ENCODE data around the gene SKI. TPM values are rescaled to one million over a fixed set of nuclear protein-coding genes. Genes with fewer than 3 reads are reported as not detected.

The SKI gene
- total and polyA plus RNA-seq, 4 donors, result 17.1 to 90.7 (median 40.7) TPM

DNA sequence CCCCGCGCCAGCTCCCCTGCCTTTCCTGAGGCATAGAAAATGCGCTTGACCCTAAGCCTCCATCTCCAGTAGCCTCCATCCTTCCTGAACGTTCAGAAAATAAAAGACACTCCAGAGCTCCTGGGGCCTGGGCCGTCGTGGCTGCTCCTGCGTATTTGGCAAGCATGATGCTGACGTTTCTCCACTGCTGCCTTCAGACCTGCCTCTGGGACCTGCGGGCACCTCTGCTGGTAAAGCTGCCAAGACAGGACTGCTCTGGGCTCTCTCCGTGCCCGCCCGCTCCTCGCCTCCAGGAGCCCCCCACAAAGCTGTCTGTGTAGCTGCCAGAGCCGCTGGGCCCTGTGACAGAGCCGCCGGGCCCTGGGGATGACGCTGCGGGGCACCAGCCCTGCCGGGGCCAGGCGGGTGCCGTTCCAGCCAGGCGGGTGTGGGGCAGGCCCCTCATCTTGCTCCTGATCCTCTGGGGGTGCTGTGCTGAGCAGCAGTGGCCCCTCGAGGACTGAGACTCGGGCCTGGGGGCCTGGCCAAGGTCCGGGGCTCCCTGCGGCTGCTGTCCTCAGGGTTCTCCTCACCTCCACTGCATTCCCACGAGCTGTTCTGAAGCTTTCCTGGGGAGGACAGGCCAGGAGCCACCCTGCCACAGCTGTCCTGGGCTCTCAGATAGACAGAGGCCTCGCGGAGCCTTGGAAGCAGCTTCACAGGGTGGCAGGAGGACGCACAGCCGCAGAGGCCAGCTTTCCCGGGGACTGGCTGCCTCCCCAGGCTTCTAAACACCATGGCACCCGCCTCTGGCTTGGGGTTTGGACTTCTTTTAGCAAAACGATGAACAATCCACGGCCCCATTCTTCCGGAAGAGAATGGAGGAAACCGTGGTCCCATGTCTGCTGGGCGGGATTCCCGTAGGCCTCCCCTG is 115.2 kb downstream of the SKI start:
- DNase-seq (no peak), ATAC-seq (ENCODE audit: insufficient read depth, low FRiP score) (no peak)
- WGBS, 2 donors, result 85 to 89% methylated on average over 39 of the region's 39 CpGs
- no peaks in the 10 kb centered on the region for H3K36me3 ChIP-seq (ENCODE audit: control insufficient read depth in 4 of 4, insufficient read depth in 4 of 4, low read length in 4 of 4)
- H3K27me3 ChIP-seq (ENCODE audit: control insufficient read depth in 3 of 3, insufficient read depth in 3 of 3, low read length in 2 of 3), result no peaks in the 10 kb centered on the region
- TF ChIP-seq, protein P1, sequence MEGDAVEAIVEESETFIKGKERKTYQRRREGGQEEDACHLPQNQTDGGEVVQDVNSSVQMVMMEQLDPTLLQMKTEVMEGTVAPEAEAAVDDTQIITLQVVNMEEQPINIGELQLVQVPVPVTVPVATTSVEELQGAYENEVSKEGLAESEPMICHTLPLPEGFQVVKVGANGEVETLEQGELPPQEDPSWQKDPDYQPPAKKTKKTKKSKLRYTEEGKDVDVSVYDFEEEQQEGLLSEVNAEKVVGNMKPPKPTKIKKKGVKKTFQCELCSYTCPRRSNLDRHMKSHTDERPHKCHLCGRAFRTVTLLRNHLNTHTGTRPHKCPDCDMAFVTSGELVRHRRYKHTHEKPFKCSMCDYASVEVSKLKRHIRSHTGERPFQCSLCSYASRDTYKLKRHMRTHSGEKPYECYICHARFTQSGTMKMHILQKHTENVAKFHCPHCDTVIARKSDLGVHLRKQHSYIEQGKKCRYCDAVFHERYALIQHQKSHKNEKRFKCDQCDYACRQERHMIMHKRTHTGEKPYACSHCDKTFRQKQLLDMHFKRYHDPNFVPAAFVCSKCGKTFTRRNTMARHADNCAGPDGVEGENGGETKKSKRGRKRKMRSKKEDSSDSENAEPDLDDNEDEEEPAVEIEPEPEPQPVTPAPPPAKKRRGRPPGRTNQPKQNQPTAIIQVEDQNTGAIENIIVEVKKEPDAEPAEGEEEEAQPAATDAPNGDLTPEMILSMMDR (IDR thresholded peaks at IDR 0.05; ENCODE audit: control extremely low read depth, extremely low read depth), result no peak
- H3K9me3 ChIP-seq (ENCODE audit: control insufficient read depth in 4 of 4, insufficient read depth in 3 of 4, low read length in 3 of 4), result peaks cover 0 to 2% (median 0%) of the 10 kb centered on the region in 4 donors
- no peak overlapping the region for H3K9ac ChIP-seq (ENCODE audit: insufficient read depth in 1 of 2, low read length in 2 of 2)
- H3K4me1 ChIP-seq (ENCODE audit: control insufficient read depth in 5 of 5, insufficient read depth in 5 of 5, low read length in 5 of 5), result peaks cover 0 to 4% (median 0%) of the 10 kb centered on the region in 5 donors
- H3K27ac ChIP-seq (ENCODE audit: low read depth in 1 of 2, low read length in 1 of 2), result no peak overlapping the region
- H3K4me3 ChIP-seq, result no peak overlapping the region

DNA sequence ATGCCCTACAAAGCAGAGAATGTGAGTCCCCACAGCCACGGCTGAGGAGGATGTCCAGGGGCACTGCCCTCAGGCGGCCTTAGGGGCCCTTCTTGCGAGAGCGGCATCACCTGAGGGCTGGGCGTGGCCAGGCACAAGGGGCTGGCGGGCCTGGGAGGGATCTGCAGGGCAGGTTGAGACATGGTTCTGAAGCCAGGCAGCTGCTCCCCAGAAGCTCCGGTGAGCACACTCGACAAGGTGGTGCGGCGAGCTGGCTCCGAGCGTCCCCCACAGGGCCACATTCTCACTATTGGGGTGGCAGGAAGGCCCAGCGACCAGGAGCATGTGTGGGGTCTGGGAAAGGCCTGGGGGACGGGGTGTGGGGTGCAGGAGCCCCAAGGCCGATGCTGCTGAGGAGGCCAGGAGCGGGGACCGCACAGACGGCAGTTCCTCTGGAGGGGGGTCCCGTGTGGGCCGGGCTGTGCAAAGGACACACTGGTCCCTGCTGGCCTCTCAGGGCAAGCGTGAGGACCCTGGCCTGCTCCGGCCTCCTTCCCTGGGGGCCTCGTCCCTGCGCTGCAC is 116.1 kb downstream of the SKI start:
- 86 to 89% methylated on average over 22 to 24 of the region's 24 CpGs for WGBS, 2 donors
- Histone ChIP-seq H3K27me3 (ENCODE audit: control insufficient read depth in 3 of 3, insufficient read depth in 3 of 3, low read length in 2 of 3) (no peaks in the 10 kb centered on the region), H3K4me1 (ENCODE audit: control insufficient read depth in 5 of 5, insufficient read depth in 5 of 5, low read length in 5 of 5) (peaks cover 0 to 4% (median 0%) of the 10 kb centered on the region in 5 donors), H3K9ac (ENCODE audit: insufficient read depth in 1 of 2, low read length in 2 of 2) (no peak overlapping the region), H3K27ac (ENCODE audit: low read depth in 1 of 2, low read length in 1 of 2) (no peak overlapping the region), H3K4me3 (no peak overlapping the region), H3K9me3 (ENCODE audit: control insufficient read depth in 4 of 4, insufficient read depth in 3 of 4, low read length in 3 of 4) (peaks cover 0 to 5% (median 0%) of the 10 kb centered on the region in 4 donors), H3K36me3 (ENCODE audit: control insufficient read depth in 4 of 4, insufficient read depth in 4 of 4, low read length in 4 of 4) (no peaks in the 10 kb centered on the region)
- TF ChIP-seq, protein P1 (IDR thresholded peaks at IDR 0.05; ENCODE audit: control extremely low read depth, extremely low read depth), result no peak
- no peak for DNase-seq
- no peak for ATAC-seq (ENCODE audit: insufficient read depth, low FRiP score)

DNA sequence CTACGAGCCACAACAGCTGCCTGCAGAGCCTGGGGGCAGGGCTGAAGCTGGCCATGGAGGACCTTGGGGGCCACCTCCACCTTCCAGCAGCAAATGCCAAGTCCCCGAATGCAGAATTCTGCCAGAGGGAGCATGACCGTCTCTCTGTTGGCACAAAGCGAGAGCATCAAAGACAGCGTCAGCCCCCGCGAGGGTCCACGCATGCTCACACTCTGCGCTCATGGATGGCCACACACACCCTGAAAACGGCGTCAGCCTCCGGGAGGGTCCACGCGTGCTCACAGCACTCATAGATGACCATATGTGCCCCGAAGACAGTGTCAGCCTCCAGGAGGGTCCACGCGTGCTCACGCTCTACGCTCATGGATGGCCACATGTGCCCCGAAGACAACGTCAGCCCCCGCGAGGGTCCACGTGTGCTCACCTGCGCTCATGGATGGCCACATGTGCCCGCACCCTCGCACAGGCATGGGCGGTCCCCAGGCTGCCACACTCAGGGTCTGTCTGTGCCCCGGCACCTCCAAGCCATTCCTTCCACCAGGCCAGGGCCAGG is 116.7 kb downstream of the SKI start:
- Histone ChIP-seq H3K27me3 (ENCODE audit: control insufficient read depth in 3 of 3, insufficient read depth in 3 of 3, low read length in 2 of 3) (no peaks in the 10 kb centered on the region), H3K27ac (ENCODE audit: low read depth in 1 of 2, low read length in 1 of 2) (no peak overlapping the region), H3K9ac (ENCODE audit: insufficient read depth in 1 of 2, low read length in 2 of 2) (no peak overlapping the region), H3K4me3 (no peak overlapping the region), H3K4me1 (ENCODE audit: control insufficient read depth in 5 of 5, insufficient read depth in 5 of 5, low read length in 5 of 5) (peaks cover 0 to 4% (median 0%) of the 10 kb centered on the region in 5 donors), H3K36me3 (ENCODE audit: control insufficient read depth in 4 of 4, insufficient read depth in 4 of 4, low read length in 4 of 4) (no peaks in the 10 kb centered on the region), H3K9me3 (ENCODE audit: control insufficient read depth in 4 of 4, insufficient read depth in 3 of 4, low read length in 3 of 4) (peaks cover 0 to 5% (median 0%) of the 10 kb centered on the region in 4 donors)
- ATAC-seq (ENCODE audit: insufficient read depth, low FRiP score), result no peak
- TF ChIP-seq, protein P1 (IDR thresholded peaks at IDR 0.05; ENCODE audit: control extremely low read depth, extremely low read depth), result no peak
- DNase-seq, result no peak
- WGBS, 2 donors, result 94% methylated on average over 29 of the region's 29 CpGs
